Stimulated activated CD4-positive, alpha-beta T cell treated with anti-CD3 and anti-CD28 coated beads, Interleukin-2, amount 100 ng/mL, for 48 hours (primary cell): ENCODE results near the gene GPHA2.
"Not testable (repeated sequence)": the region's sequence is repeated elsewhere in the genome, so short reads cannot be mapped to it uniquely, and the experiment has no call there.

Experiments used
- DNase-seq, 2 donors: peaks; one replicate each; pipeline ENCODE4 v3.0.0-alpha.2; 2020

The GPHA2 gene

GRCh38 chr11:64935359-64936081, at the start of gene GPHA2:
TSS of gene GPHA2 (minus strand) at chr11:64935893. CDS start at chr11:64935460, 433 bp downstream.
- no peak for DNase-seq

- not testable (repeated sequence) for DNase-seq
These were observed 47.6 kb upstream of the GPHA2 start for GRCh38 chr11:64983339-64983738.

- DNase-seq: no peak
These were observed 41.0 kb upstream of the GPHA2 start for GRCh38 chr11:64976651-64977050.

- no peak for DNase-seq
These were observed 38.4 kb upstream of the GPHA2 start for GRCh38 chr11:64974124-64974523.

- DNase-seq: peak; percentile 83 to 89
These were observed 35.9 kb upstream of the GPHA2 start, which contains the start of gene MAJIN for GRCh38 chr11:64971421-64972233. TSS of gene MAJIN (minus strand) at chr11:64972108. CDS start at chr11:64959405, 12,703 bp downstream.

GRCh38 chr11:64970731-64971151, 35.0 kb upstream of the GPHA2 start:
- DNase-seq: peak; percentile 22 to 25

GRCh38 chr11:64969209-64969608, 33.5 kb upstream of the GPHA2 start:
- DNase-seq: no peak

- DNase-seq: no peak
These were observed 31.7 kb upstream of the GPHA2 start for GRCh38 chr11:64967375-64967774.

- DNase-seq: no peak
These were observed 27.5 kb upstream of the GPHA2 start for GRCh38 chr11:64963072-64963631.

GRCh38 chr11:64960719-64961118, 25.0 kb upstream of the GPHA2 start:
- no peak for DNase-seq

GRCh38 chr11:64959498-64959897, 23.8 kb upstream of the GPHA2 start:
- DNase-seq: no peak

GRCh38 chr11:64954201-64954600, 18.5 kb upstream of the GPHA2 start:
- DNase-seq: no peak

GRCh38 chr11:64951529-64951928, 15.8 kb upstream of the GPHA2 start:
- no peak for DNase-seq

- DNase-seq: no peak
These were observed 11.6 kb upstream of the GPHA2 start for GRCh38 chr11:64947208-64947814.

GRCh38 chr11:64936539-64936938, 846 bp upstream of the GPHA2 start:
- DNase-seq: no peak

GRCh38 chr11:64934682-64935358, 873 bp downstream of the GPHA2 start:
- no peak for DNase-seq

GRCh38 chr11:64933935-64934681, 1.6 kb downstream of the GPHA2 start:
- no peak for DNase-seq

- no peak for DNase-seq
These were observed 2.3 kb downstream of the GPHA2 start for GRCh38 chr11:64933213-64933934.

GRCh38 chr11:64932324-64932723, 3.4 kb downstream of the GPHA2 start:
- DNase-seq: no peak

GRCh38 chr11:64931290-64931689, 4.4 kb downstream of the GPHA2 start:
- DNase-seq: no peak

- DNase-seq: no peak
These were observed 5.4 kb downstream of the GPHA2 start for GRCh38 chr11:64930340-64930739.
